NCI-H2081 (cell line): ENCODE results near the gene RBMS1.
A peak's percentile ranks its signal among the peaks of the same experiment; 100 is the strongest.

Source experiments
- DNase-seq, 2 experiments: peaks; one replicate each; lab custom pipeline; 2025; lab: John Stamatoyannopoulos, UW

The RBMS1 gene

DNA sequence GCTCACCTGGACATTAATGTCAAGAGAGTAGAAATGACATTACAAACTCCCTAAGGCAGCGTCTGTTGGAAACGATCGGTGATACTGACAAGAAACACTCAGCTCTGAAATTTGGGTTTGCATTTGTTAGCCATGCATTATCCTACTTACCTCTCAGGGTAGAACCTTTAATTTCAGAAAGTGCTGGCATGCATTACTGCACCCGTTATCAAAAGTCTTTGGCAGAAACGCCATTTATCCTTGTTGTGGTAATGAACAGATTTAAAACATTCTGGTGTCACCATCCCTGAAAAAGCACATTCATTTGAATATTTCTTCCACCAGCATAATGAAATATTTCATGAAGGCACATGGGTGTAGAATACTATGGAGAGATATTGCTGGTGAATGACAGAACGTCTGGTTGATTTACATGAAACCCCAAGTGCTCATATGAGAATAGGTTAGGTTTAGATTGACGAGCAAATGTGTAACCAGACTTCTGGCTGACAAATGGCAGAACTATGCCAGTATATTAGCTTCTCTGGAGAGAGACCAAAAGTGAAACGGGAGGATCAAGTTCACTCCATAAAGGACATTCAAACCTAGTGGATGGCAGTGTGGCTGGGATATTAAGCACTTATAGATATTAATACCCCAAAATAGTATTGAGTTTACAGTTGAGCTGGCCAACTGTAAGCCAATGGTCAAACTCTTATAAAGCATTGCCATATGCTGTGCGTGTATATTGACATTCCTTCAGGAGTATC lies 240.0 kb downstream of the RBMS1 start:
- no peak for DNase-seq

- no peak for DNase-seq
Observed at GRCh38 chr2:160252900-160253299, 240.7 kb downstream of the RBMS1 start.

DNA sequence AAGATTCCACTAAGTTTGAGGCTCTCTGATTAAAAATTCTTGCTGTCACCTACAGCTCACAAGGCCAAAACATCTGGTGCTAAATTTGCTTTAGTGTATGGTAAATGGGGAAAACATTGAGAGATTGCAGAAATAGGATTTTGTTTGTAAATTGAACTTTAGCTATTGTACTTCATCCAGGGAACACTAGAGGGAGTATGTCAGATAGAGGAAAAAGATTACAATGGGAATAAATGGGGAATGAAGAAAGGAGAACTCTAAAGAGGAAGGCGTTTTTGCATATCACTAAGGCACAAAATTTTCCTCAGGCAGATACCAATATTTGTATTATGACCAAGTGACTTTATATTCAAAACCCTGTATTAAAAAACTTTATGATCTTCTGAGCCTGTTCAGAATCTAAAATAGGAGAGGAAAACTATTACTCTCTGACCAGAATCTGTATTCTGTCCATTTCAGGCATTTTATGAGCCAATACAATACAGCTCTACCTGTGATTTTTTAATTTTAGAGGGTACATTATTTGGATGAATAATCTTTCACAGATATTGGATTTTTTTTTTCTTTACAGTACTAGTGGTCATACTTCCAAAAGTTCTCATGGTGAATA lies 241.2 kb downstream of the RBMS1 start:
- peak in 1 of 2 experiments; percentile 22 for DNase-seq

DNA sequence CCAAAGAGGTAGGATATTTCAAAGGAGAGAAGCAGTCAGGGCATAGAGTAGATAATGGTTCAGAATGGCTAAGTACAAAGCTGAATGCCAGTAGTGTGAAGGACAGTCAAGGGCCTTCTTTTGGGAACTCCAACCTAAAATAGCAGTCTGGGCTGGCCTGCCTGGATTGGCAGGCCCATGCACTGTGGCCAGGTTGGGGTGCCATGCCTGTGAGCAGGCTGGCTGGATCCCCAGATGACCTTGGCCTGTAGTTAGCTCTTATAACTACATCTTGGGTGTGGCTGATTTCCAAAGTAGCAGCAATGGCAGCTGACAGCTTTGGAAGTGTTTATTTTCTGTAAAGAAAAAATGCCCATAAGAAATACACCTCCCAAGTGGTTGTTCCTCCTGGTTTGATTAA lies 242.0 kb downstream of the RBMS1 start:
- DNase-seq, result no peak

GRCh38 chr2:160249876-160250275 lies 243.7 kb downstream of the RBMS1 start:
- DNase-seq, result no peak

DNA sequence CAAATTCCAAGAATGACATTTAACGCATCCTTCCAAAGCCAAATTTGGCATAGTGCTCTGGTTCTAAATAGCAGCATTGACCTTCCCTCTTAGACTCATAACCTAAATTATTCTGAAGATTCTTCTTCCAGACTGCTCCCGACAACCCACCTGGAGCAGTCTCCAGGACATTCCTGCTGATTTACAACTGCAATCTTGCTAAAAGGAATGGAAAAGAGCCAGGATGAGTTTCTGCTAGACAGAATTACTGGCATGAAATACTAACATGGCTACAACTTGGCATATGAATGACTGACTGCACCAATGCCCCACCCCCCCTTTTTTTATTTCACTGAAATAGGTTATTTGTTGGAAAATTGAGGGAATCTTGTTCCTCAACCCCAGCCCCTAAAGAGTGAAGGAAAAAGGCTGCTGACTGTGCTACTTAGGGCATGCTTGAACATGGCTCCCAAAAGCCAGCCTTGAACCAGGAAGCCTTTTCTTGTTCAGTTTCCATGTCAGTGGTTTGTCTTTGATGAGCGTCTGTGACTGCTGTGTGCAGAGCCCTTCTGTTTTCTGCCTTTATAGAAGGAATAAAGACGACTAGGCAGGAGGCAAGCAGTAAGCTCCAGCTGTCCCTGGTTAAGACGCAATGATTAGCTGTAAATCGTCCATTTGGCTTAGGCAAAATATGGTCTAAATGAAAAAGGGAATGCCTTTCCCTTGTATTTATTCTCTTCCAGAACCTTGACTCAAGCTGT lies 246.1 kb downstream of the RBMS1 start:
- no peak for DNase-seq

DNA sequence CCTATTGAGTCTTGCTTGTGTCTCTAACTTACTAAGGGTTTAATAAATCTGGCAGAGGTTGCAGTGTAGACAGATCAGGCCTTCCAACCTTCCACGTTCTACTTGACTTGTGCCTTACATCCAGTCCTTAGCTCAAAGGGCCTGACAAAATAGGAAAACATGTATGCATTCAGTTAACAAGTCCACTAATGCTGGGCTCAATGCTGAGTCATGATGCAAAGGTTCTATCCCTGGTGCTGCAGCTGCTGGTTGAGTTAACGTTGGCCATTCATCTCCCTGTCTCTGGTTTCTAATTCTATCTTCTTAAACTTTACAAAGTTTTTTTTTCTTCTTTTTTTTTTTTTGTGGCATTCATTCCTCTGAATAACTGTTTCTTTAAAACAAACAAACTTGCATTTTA lies 247.3 kb downstream of the RBMS1 start:
- no peak for DNase-seq

- no peak for DNase-seq
Observed at GRCh38 chr2:160245614-160246155, 247.9 kb downstream of the RBMS1 start.

GRCh38 chr2:160242893-160243564 lies 250.6 kb downstream of the RBMS1 start:
- DNase-seq, result no peak

DNA sequence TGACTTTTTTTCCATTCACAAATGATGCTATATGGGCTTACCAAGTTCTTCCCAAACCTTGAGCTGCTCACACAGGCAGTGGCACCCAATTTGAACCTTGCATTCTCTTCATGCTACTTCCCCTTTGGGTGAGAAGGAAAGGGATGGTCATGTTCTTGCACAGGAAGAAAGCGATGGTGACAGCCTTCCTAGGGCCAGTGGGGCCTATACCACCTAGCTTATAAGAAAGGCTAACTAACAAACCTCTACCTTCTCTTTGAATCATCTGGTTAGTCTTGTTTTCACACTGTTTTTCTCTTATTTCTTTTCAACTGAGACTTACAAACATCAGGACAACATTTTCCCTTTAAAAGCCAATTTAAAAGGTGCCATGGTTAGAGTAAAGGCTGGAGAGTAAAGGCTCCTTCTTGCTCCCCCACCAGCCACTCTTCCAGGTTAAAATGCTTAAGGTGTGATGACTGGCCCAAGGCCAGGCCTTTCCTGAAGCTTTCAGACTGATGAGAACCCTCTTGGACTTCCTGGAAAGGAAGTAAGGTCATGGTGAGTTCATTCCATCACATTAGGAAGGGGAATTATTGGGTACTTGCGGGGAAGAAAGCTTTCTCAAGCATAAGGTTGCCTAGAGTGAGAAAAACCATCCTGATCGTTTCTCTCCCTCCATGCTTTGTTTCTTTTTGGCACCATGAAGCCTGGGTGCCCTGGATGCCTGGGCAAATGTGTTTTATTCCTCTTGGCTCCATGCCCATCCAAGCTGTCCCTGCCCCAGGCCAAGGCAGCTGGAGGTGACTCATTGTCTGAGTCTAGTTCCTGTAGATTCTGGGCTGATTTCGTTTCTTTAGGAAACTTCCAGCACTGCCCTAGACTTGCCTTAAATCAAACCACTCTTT lies 252.1 kb downstream of the RBMS1 start:
- peak in 1 of 2 experiments; percentile 11 for DNase-seq

DNA sequence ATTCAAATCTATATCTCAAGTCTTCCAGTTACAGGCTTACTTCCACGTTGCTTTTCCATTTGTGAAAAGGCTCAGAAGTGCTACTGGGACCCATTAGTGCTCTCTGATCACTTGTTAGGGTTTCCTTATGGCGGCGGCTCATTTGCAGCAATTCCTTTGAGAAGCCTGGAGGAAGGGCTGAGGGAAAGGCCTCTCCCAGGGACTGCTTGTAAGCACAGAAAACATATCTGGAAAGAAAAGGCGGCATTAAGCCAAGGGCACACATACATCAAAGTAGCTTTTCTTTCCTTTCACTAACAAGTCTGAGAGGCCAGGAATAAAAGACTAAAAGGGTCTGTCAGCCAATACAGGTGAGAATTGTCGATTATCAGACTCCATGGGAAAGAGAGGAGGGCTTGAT lies 254.2 kb downstream of the RBMS1 start:
- DNase-seq, result no peak

GRCh38 chr2:160238392-160238791 lies 255.2 kb downstream of the RBMS1 start:
- no peak for DNase-seq

DNA sequence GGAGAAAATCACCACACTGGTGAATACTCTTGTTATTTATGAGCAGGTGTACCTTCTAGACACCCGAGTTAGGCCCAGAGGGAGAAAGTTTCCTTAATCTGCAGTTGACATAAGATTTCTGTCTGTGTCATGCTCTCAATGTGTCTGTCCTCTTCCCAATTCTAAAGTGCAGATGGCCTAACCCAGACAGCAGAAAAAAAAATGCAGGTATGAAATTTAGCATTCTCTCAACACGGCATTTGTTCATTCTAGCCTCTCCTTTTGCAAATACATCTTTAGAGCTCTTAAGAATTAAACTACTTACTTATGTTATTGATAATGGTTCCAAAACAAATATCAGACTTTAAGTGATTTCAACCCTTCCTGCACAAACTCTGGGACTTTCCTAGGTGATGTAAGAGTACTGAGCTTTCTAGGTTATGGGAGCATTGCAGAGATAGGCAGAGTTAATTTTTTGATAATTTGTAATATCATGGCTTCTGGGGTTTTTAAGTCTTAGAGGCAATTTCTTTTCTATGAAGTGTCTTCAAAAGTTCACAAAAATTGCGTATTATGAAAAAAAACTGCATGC lies 260.6 kb downstream of the RBMS1 start:
- no peak for DNase-seq

- DNase-seq, result no peak
Observed at GRCh38 chr2:160229591-160229990, 264.0 kb downstream of the RBMS1 start.

- no peak for DNase-seq
Observed at GRCh38 chr2:160228141-160228917, 265.3 kb downstream of the RBMS1 start.

DNA sequence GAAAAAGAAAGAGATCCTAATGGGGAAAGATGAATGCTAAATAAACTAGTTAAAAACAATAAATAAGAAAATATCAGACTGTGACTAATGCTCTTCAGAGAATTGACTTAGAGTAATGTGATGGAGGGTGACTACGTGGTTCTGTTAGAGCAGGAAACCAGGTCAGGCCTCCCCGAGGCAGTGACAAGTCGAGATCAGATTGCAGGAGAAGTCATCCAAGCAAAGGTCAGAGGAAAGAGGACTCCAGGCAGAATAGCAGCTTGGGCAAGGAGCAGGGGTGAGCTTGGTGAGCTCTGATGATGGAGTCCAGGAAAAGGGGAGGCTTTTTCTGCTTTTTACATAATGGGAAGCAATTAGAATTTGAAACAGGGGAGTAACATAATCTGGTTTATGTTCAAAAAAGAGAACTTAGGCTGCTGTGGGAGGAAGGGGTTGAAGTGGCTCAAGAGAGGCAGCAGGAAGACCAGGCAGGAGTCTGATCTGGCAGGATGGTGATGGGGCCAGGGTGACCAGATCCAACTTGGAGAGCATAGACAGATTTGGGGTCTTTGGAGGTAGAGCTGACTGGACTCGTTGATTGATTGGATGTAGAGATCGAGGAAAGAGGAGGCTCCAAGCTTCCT lies 266.2 kb downstream of the RBMS1 start:
- DNase-seq, result no peak

DNA sequence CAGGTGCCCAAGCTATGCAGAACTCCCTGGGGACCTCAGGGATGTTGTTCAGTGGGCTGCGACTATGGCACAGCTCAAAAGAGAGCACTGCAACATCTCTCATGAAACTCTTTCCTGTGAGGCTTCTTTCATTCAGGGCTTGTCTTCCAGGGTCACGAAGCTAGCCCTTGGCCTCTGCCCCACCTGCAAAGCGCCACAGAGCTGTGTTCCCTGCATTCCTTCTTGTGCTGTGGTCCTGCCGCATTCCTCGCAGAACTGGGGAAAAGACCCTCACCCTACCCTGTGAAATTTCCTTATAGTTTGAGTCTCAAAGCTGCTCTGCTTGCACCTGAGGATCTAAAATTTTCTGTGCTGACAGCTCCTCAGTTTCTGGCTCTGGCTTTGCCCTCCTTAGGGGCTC lies 267.2 kb downstream of the RBMS1 start:
- no peak for DNase-seq

DNA sequence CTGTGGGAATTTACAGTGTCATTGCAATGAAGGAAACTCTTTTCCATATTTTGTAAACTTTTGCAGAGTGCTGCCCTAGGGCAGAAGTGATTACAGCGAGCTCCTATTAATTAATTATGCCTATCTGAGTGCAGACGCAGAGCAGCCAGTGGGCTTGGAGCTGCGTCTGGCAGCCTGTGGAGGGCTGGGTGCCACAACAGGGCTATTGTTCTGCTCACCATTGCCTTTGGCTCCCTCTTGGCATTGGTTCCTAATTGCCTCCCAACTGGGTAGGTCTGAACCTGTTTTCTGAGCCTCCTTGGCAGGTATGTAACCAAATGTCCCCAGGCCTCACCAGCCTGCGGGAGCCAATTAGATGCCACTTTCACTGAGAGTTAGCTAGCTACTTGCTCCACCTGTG lies 267.9 kb downstream of the RBMS1 start:
- no peak for DNase-seq

DNA sequence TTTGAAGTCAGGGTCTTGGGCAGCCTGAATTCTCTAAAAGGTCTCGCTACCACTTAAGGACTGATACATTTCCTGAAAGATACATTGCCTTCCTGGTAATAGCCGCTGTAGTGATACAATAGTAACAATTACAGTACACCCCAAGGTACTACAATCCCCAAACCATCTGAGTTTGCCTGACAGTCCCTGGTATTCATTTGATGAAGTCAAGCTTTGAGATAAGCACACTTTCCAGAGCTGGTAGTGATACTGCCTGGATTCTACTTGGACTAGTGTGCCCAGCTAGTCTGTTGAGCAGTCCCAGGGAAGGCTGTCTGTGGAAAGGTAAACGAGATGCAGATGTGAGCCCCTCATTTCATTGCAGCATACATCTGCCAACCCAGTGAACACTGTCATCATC lies 269.1 kb downstream of the RBMS1 start:
- DNase-seq, result no peak

GRCh38 chr2:160224060-160224459 lies 269.5 kb downstream of the RBMS1 start:
- no peak for DNase-seq
